Measurements from ENCODE around the gene MARK4. TPM values are rescaled to one million over a fixed set of nuclear protein-coding genes. Genes with fewer than 3 reads are reported as not detected.

The MARK4 gene
- total RNA-seq, 1 experiment from 2014 or later: 37.7 TPM

GRCh38 chr19:45322311-45322710 lies 71.2 kb downstream of the MARK4 start:
- CTCF ChIA-PET: no interaction called here
- H3K4me2 ChIP-seq (ENCODE audit: low read length): no peak overlapping the region
- H3K9me3 ChIP-seq (ENCODE audit: control insufficient read depth in 1 of 2, insufficient read depth in 1 of 2, low read depth in 1 of 2, low read length in 2 of 2): no peaks in the 10 kb centered on the region

More at GRCh38 chr19:45322311-45322710, 71.2 kb downstream of the MARK4 start:
- ChIA-PET RAD21 (ENCODE audit: low non-redundant PET in 1 of 2, low total read pairs in 2 of 2, uncharacterized antibody in 2 of 2, unreplicated experiment in 2 of 2) (no interaction called here), POLR2A (no interaction called here)
- no peak for DNase-seq (ENCODE audit: low read depth, low spot score)
- no peaks in the 10 kb centered on the region for H3K27me3 ChIP-seq (ENCODE audit: insufficient read depth, low read length)
- no TSS peak for BruUV-seq (replicated peaks)
- H2AFZ ChIP-seq (ENCODE audit: low read depth, low read length, poor library complexity, severe bottlenecking): no peak overlapping the region
- no peak overlapping the region for H3K4me3 ChIP-seq (replicated peaks in 1 of 2; ENCODE audit: low read depth in 1 of 2, low read length in 2 of 2)
- no peaks in the 10 kb centered on the region for H3K79me2 ChIP-seq (ENCODE audit: insufficient read depth, low read length)
- TF ChIP-seq ZBTB33 (IDR thresholded peaks at IDR 0.05; ENCODE audit: extremely low read depth, insufficient replicate concordance, low read length): no peak
- TF ChIP-seq SRF (IDR thresholded peaks at IDR 0.05; ENCODE audit: low read depth): no peak
- TF ChIP-seq ZNF274 (IDR thresholded peaks at IDR 0.05; ENCODE audit: low read depth, low read length): no peak
- no peak for TF ChIP-seq REST (IDR thresholded peaks at IDR 0.05; ENCODE audit: low read depth)
- TF ChIP-seq ZFX (IDR thresholded peaks at IDR 0.05): no peak
- no peak for TF ChIP-seq CBX3 (IDR thresholded peaks at IDR 0.05; ENCODE audit: low read depth)
- TF ChIP-seq POLR2A (IDR thresholded peaks at IDR 0.05; ENCODE audit: borderline replicate concordance, extremely low read depth, insufficient read depth, insufficient read length): no peak
- TF ChIP-seq EGR1 (IDR thresholded peaks at IDR 0.05; ENCODE audit: low read depth): no peak
- TF ChIP-seq EZH2phosphoT487 (IDR thresholded peaks at IDR 0.05; ENCODE audit: borderline replicate concordance): no peak
- no peak for TF ChIP-seq JUND (IDR thresholded peaks at IDR 0.05)
- TF ChIP-seq YY1 (IDR thresholded peaks at IDR 0.05; ENCODE audit: extremely low read depth, insufficient replicate concordance, low read depth, low read length): no peak
- no peaks in the 10 kb centered on the region for H3K9me2 ChIP-seq (ENCODE audit: insufficient read depth)
- H4K20me1 ChIP-seq (ENCODE audit: insufficient read depth): no peaks in the 10 kb centered on the region
- no peak overlapping the region for H3K9ac ChIP-seq (ENCODE audit: low read length)
- ATAC-seq: no peak
- H3K4me1 ChIP-seq (ENCODE audit: control insufficient read depth in 1 of 2, insufficient read depth in 2 of 2, low read length in 2 of 2): peaks cover 23 to 29% of the 10 kb centered on the region in 2 experiments
- H3K36me3 ChIP-seq (ENCODE audit: control insufficient read depth in 1 of 2, insufficient read depth in 2 of 2, low read length in 2 of 2): no peaks in the 10 kb centered on the region
- no peak overlapping the region; the same call in 1 of the 2 replicates for H3K27ac ChIP-seq (ENCODE audit: low read depth, low read length)
- intact Hi-C loops (cut with micrococcal nuclease): no loop called here
